Thoracic aorta endothelial cell (primary cell): Measurements from ENCODE around the gene ZNF213. TPM values are rescaled to one million over a fixed set of nuclear protein-coding genes. Genes with fewer than 3 reads are reported as not detected.

ENCODE experiments used
- small RNA-seq: library from RNA; depleted of rRNA; stranded (forward); fragments of <200 nt; gene quantifications from one replicate; pipeline ENCODE3, GENCODE V24; 2012
- total RNA-seq: library from RNA; depleted of rRNA; stranded (reverse); fragments of >200 nt; gene quantifications from 2 replicates; pipeline ENCODE4 v1.2.3, GENCODE V29; 2012

ZNF213 gene
- total RNA-seq, result 6.2 and 6.6 TPM in 2 replicates

DNA sequence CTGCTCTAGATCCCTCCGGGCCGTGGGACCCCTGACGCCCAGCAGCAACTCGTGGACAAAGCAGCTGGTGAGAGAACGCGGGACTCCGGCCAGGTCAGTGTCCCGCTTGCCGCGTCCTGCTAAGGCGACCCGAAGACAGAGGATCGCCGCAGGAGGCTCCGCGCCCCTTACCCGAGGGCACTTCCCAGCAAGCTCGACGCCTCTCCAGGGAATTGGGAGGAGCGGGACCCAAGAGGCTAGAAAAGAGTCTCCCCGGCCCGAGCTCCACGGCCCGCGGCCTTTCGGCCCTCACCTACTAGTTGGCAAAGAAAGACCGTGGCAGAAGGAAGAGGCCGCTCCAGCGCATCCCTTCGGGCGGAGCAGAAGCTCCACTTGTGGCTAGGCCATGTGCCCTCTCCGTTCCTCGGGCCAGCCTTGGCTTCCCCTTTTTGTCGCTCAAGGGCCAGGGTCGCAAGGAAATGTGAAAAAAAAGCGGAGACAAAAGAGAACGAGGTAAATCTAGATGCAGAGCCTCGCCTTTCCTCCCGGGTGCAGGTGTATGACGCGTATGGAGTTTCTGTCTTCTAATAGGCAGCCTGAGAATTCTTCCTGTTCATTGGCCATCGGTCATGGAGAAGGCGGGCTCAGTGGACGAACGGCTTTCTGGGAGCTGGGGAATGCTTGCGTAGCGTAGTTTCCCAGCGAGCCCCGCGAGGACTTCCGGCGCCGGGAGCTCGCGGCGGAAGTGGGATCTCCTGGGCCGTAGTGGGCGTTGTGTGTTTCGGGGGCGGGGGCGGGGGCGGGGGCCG is at the start of gene ZNF213:
Gene ZNF213, plus strand, starts transcription at position 692 of the 788 bp plus-strand sequence. CDS start 2,252 bp downstream, outside the sequence.

DNA sequence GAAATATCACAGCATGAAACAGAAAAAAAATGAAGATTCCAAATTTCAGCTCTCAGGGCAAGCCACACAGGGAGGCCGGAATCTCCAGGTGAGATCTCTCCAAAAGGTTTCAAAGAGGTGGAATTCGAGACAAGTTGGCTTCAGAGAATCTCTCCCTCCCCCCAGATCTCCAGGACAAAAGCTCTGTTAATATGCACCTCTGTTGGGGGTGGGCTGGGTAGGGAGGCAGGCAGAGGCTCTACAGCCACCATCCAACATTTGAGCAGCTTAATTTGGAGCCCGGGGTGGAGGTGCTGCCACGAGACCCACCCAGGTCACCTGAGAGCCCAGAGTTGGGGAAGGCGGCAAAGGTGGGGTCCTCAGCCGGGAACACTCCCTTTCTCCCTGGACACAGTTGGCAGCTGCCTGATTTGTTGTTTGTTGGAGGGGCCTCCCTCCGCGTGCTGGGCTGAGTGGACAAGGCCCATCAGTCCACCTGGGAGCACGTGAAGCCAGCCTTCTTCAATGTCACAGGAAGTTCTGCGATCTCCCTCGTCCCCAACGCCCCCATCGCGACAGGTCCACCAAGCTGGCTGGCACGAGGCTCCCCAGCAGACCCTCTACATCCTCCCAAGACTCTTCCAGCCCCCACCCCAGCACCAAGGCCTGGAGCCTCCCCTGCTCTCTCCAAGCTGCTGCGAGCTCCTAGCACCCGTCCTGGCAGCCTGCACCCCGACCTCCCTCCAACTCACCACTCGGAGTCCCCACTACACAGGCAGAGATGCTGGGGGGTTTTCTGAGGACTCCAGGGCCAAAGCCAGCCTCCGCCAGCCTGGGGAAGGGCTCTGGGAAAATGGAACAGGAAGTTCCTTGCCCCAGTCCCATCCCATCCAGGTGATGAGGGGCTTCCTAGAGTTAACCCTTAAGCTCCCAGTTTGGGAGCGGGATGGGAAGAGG is 36.1 kb upstream of the ZNF213 start, which contains the start of gene ZSCAN10:
Gene ZSCAN10, minus strand, starts transcription at position 836 of the 936 bp plus-strand sequence. CDS start 6,357 bp downstream, outside the sequence.

DNA sequence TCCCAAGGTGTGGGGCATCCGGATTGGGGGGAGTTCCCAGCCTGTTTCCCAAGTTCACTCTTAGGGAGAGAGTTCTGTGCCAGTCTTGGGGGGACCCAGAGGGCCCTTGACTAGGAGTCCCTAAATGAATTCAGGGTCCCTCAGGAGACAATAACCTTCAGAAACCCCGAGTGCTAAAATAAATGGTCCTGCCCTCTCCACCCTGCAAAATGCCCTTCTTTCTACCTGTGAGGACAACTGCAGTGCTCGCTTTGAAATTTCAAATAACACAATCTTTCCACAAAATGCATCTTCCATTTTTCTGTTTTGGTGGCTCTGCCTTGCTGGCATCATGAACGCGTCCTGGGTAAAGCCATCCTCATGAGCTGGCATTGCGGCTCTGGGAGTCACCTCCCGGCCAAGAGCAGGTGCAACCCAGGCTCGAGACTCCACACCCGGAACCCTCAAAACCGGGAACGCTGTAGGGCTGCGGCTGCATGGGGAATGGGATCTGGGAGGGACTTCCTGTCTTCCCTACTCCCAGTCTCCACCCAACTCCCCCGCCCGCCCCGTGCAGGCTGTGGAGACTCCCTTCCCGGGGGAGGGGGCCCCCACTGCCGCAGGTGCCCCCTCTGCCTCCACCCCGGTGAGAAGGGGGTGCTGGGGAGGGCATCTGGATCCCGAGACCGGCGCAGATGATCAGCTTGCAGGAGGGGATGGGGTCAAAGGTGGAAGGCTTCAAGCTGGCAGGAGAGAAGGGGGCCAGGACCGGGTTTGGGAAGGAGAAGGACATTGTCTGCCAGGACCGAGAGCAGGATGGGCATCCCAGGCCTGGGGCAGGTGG is 22.6 kb upstream of the ZNF213 start, which contains the start of gene ZNF205:
Gene ZNF205, plus strand, starts transcription at position 529 of the 823 bp plus-strand sequence. CDS start 845 bp downstream, outside the sequence.

DNA sequence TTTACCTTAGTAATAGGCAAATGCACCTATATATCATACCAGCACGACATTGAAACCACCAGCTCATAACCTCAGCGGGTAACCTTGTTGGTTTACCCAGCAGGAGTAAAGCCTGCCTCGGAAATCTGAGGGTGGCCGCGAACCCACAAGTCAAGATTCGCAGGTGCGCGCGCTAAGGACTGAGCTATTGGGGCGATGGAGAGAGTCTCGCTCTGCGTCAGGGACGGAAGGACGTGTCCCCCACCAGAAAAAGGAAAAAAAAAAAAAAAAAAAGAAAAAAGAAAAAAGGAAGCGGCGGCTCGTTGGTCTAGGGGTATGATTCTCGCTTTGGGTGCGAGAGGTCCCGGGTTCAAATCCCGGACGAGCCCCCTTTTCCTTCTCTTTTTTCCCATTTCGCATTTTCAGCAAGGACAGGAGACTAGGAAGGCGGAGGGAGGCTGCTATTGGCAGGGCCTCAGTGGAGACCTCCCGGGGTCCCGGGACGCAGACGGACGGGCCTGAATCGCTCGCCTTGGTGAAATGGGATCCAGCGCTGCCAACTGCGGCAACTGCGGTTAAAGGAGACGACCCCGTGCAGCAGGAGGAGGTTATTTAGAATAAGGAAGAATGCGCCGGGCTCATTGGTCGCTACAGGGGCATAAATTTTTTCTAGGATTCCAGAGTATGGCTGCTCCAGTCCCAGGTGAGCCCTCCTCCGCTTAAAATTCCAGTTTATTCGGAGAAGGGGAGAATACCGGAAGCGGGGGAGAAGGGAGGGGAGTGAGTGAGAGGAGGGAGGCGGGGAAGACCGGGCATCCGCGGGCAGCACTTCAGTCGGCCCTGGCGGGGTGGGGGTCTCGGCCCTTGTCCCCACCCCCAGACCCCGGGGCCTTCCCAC is 53.2 kb downstream of the ZNF213 start, which contains the start of gene OR1F1:
Gene OR1F1, plus strand, starts transcription at position 407 of the 877 bp plus-strand sequence.

Small RNA genes lying within 50 kb of the gene (small RNA-seq; reads per million reads assigned to genes)
- 0.49 reads per million for gene RNU1-22P

Other genes with a start within 250 kb of the ZNF213 start
- 27.5 and 35.5 TPM in 2 replicates for gene FLYWCH1, start 223.1 kb upstream of the ZNF213 start, total RNA-seq
- gene KREMEN2, start 170.8 kb upstream of the ZNF213 start, total RNA-seq, result not detected in 2 replicates
- 10.9 and 18.4 TPM in 2 replicates for gene PAQR4, start 165.7 kb upstream of the ZNF213 start, total RNA-seq
- 15.2 and 27.6 TPM in 2 replicates for gene PKMYT1, start 154.6 kb upstream of the ZNF213 start, total RNA-seq
- gene CLDN9, start 122.1 kb upstream of the ZNF213 start, total RNA-seq, result not detected in 2 replicates
- gene CLDN6, start 116.8 kb upstream of the ZNF213 start, total RNA-seq, result not detected in 2 replicates
- gene TNFRSF12A, start 114.7 kb upstream of the ZNF213 start, total RNA-seq, result 62.6 and 76.2 TPM in 2 replicates
- gene HCFC1R1, start 111.1 kb upstream of the ZNF213 start, total RNA-seq, result 7.4 and 9.3 TPM in 2 replicates
- gene THOC6, start 111.0 kb upstream of the ZNF213 start, total RNA-seq, result 19.1 and 27.9 TPM in 2 replicates
- not detected in 2 replicates for gene BICDL2, start 98.1 kb upstream of the ZNF213 start, total RNA-seq
- gene MMP25, start 88.5 kb upstream of the ZNF213 start, total RNA-seq, result under 0.01 and 0.07 TPM in 2 replicates
- 45.9 and 55.4 TPM in 2 replicates for gene IL32, start 69.4 kb upstream of the ZNF213 start, total RNA-seq
- not detected in 2 replicates for gene ZSCAN10, start 35.7 kb upstream of the ZNF213 start, total RNA-seq
- 12.0 and 20.7 TPM in 2 replicates for gene ZNF205, start 22.4 kb upstream of the ZNF213 start, total RNA-seq
- 0.14 TPM in 1 of 2 replicates, not detected in the other for gene OR1F1, start 53.2 kb downstream of the ZNF213 start, total RNA-seq
- gene ZNF200, start 100.1 kb downstream of the ZNF213 start, total RNA-seq, result 11.2 and 14.1 TPM in 2 replicates
- under 0.01 TPM in 1 of 2 replicates, not detected in the other for gene MEFV, start 121.6 kb downstream of the ZNF213 start, total RNA-seq
- gene ZNF263, start 148.5 kb downstream of the ZNF213 start, total RNA-seq, result 34.4 and 35.0 TPM in 2 replicates
- gene TIGD7, start 170.4 kb downstream of the ZNF213 start, total RNA-seq, result 3.6 and 7.0 TPM in 2 replicates
- 28.8 and 32.0 TPM in 2 replicates for gene ZNF75A, start 170.5 kb downstream of the ZNF213 start, total RNA-seq
- gene OR2C1, start 220.9 kb downstream of the ZNF213 start, total RNA-seq, result not detected in 2 replicates